Suprapubic skin (tissue), 4 donors: ENCODE data around the gene C2orf80. TPM values are rescaled to one million over a fixed set of nuclear protein-coding genes. Genes with fewer than 3 reads are reported as not detected.

Experiments
- DNase-seq, 2 donors: peaks; one replicate each; pipeline ENCODE4 v3.0.0-alpha.2; 2019; ENCODE audit warnings: low spot score in 2 of 2
- H3K27ac ChIP-seq: fragments of 200-600 bp; sonication (generic); one replicate; pipeline ENCODE4 v1.5.1; 2019
- H3K27me3 ChIP-seq: fragments of 200-600 bp; sonication (generic); one replicate; pipeline ENCODE4 v1.5.1; 2019
- H3K36me3 ChIP-seq: fragments of 200-600 bp; sonication (generic); one replicate; pipeline ENCODE4 v1.5.1; 2019
- H3K4me1 ChIP-seq: fragments of 200-600 bp; sonication (generic); one replicate; pipeline ENCODE4 v1.5.1; 2019
- H3K4me3 ChIP-seq: fragments of 200-600 bp; sonication (generic); one replicate; pipeline ENCODE4 v1.5.1; 2019; ENCODE audit warnings: mild to moderate bottlenecking
- H3K9me3 ChIP-seq: fragments of 200-600 bp; sonication (generic); one replicate; pipeline ENCODE4 v1.5.1; 2019
- CTCF ChIP-seq, 2 donors: fragments of 200-600 bp in 1 of 2; fragments of 450-650 bp in 1 of 2; sonication (generic) in 1 of 2; IDR thresholded peaks; one replicate each; pipeline ENCODE4 v1.5.1; 2016 to 2019; ENCODE audit warnings: antibody characterized with exemption in 2 of 2, mild to moderate bottlenecking in 1 of 2, moderate library complexity in 1 of 2
- EP300 ChIP-seq: sonication (generic); formaldehyde crosslinking; IDR thresholded peaks from one replicate; pipeline ENCODE4 v1.6.1; 2017; ENCODE audit warnings: antibody characterized with exemption
- POLR2A ChIP-seq, 2 donors: fragments of 450-650 bp; IDR thresholded peaks; one replicate each; pipeline ENCODE4 v1.6.1; 2017; ENCODE audit warnings: antibody characterized with exemption in 2 of 2, mild to moderate bottlenecking in 2 of 2, moderate library complexity in 2 of 2
- POLR2AphosphoS5 ChIP-seq, 3 donors: sonication (generic); formaldehyde crosslinking; IDR thresholded peaks; one replicate each; pipeline ENCODE4 v1.6.1; 2017; ENCODE audit warnings: antibody characterized with exemption in 3 of 3
- WGBS: methylation state at CpG from one replicate; pipeline ENCODE4 v1.1.5; 2018; 5-methylcytosine and 5-hydroxymethylcytosine counted together
- total RNA-seq, 4 donors: library from RNA; depleted of rRNA; stranded (reverse); fragments of >200 nt; gene quantifications; one replicate each; pipeline ENCODE4 v1.1.0, GENCODE V29; 2016

The C2orf80 gene
- total RNA-seq, 4 donors from 2014 or later = not detected

- Histone ChIP-seq H3K4me1 (no peaks in the 10 kb centered on the region), H3K27me3 (no peaks in the 10 kb centered on the region), H3K9me3 (no peaks in the 10 kb centered on the region), H3K27ac (no peak overlapping the region), H3K4me3 (no peak overlapping the region), H3K36me3 (no peaks in the 10 kb centered on the region)
- WGBS = 60% methylated on average over 5 of the region's 5 CpGs
- no peak for TF ChIP-seq CTCF (IDR thresholded peaks at IDR 0.05)
- no peak for TF ChIP-seq POLR2A (IDR thresholded peaks at IDR 0.05)
- no peak for TF ChIP-seq EP300
- TF ChIP-seq POLR2AphosphoS5 (IDR thresholded peaks at IDR 0.05) = no peak
- DNase-seq = no peak
Observed at GRCh38 chr2:208204166-208204565, 14.3 kb upstream of the C2orf80 start.

GRCh38 chr2:208195531-208195930, 5.7 kb upstream of the C2orf80 start:
- DNase-seq = no peak
- H3K9me3 ChIP-seq = no peaks in the 10 kb centered on the region
- H3K27me3 ChIP-seq = no peaks in the 10 kb centered on the region
- 78% methylated on average over 3 of the region's 3 CpGs for WGBS
- H3K4me1 ChIP-seq = no peaks in the 10 kb centered on the region
- H3K27ac ChIP-seq = no peak overlapping the region
- H3K36me3 ChIP-seq = no peaks in the 10 kb centered on the region
- no peak overlapping the region for H3K4me3 ChIP-seq
- no peak for TF ChIP-seq POLR2A (IDR thresholded peaks at IDR 0.05)
- no peak for TF ChIP-seq CTCF (IDR thresholded peaks at IDR 0.05)
- TF ChIP-seq POLR2AphosphoS5 (IDR thresholded peaks at IDR 0.05) = no peak
- no peak for TF ChIP-seq EP300

GRCh38 chr2:208192611-208193236, 2.9 kb upstream of the C2orf80 start:
- no peak overlapping the region for H3K27ac ChIP-seq
- DNase-seq = no peak
- no peak for TF ChIP-seq EP300
- no peak for TF ChIP-seq POLR2A (IDR thresholded peaks at IDR 0.05)
- no peak for TF ChIP-seq CTCF (IDR thresholded peaks at IDR 0.05)
- TF ChIP-seq POLR2AphosphoS5 (IDR thresholded peaks at IDR 0.05) = no peak

GRCh38 chr2:208189069-208189809, 591 bp downstream of the C2orf80 start:
- 74% methylated on average over 5 of the region's 5 CpGs for WGBS
- no peak overlapping the region for H3K27ac ChIP-seq
- no peak overlapping the region for H3K4me3 ChIP-seq
- no peaks in the 10 kb centered on the region for H3K36me3 ChIP-seq
- no peaks in the 10 kb centered on the region for H3K9me3 ChIP-seq
- H3K4me1 ChIP-seq = no peaks in the 10 kb centered on the region
- DNase-seq = no peak
- H3K27me3 ChIP-seq = no peaks in the 10 kb centered on the region
- TF ChIP-seq EP300 (no peak), POLR2A (IDR thresholded peaks at IDR 0.05) (no peak), CTCF (IDR thresholded peaks at IDR 0.05) (no peak), POLR2AphosphoS5 (IDR thresholded peaks at IDR 0.05) (no peak)

More at GRCh38 chr2:208192611-208193236, 2.9 kb upstream of the C2orf80 start:
- Histone ChIP-seq H3K9me3 (no peaks in the 10 kb centered on the region), H3K27me3 (no peaks in the 10 kb centered on the region), H3K4me1 (no peaks in the 10 kb centered on the region), H3K36me3 (no peaks in the 10 kb centered on the region), H3K4me3 (no peak overlapping the region)
- 73% methylated on average over 8 of the region's 8 CpGs for WGBS

- H3K4me3 ChIP-seq = no peak overlapping the region
- H3K27ac ChIP-seq = no peak overlapping the region
- TF ChIP-seq POLR2AphosphoS5 (IDR thresholded peaks at IDR 0.05) (no peak), CTCF (IDR thresholded peaks at IDR 0.05) (no peak), EP300 (no peak), POLR2A (IDR thresholded peaks at IDR 0.05) (no peak)
- H3K36me3 ChIP-seq = no peaks in the 10 kb centered on the region
- 84% methylated on average over 2 of the region's 2 CpGs for WGBS
- H3K27me3 ChIP-seq = no peaks in the 10 kb centered on the region
- H3K4me1 ChIP-seq = peaks cover 4% of the 10 kb centered on the region
- DNase-seq = no peak
- H3K9me3 ChIP-seq = no peaks in the 10 kb centered on the region
Observed at GRCh38 chr2:208186893-208187292, 2.9 kb downstream of the C2orf80 start.
